H9 (cell line): ENCODE data around the gene HSD17B12. TPM values are rescaled to one million over a fixed set of nuclear protein-coding genes. Genes with fewer than 3 reads are reported as not detected.
A peak's percentile ranks its signal among the peaks of the same experiment; 100 is the strongest.

Experiments used
- DNase-seq: peaks from one replicate; pipeline ENCODE4 v3.0.0-alpha.2; 2017
- H2AFZ ChIP-seq: one replicate; pipeline ENCODE4 v1.6.1; 2013; ENCODE audit warnings: mild to moderate bottlenecking, low read length, control low read depth, moderate library complexity
- H2AK5ac ChIP-seq: 2 replicates; pipeline ENCODE4 v1.6.1; 2013; ENCODE audit warnings: low read length, control low read depth, mixed read lengths; ENCODE audit not compliant: insufficient read length
- H2BK120ac ChIP-seq: one replicate; pipeline ENCODE4 v1.6.1; 2013; ENCODE audit warnings: low read depth, mild to moderate bottlenecking, low read length, control low read depth, inconsistent platforms; ENCODE audit not compliant: poor library complexity, severe bottlenecking
- H2BK12ac ChIP-seq: 2 replicates; pipeline ENCODE4 v1.6.1; 2013; ENCODE audit warnings: low read length, control low read depth, mixed read lengths, low read depth; ENCODE audit not compliant: insufficient read length
- H2BK15ac ChIP-seq: 2 replicates; pipeline ENCODE4 v1.6.1; 2013; ENCODE audit warnings: low read depth, low read length, control low read depth
- H2BK20ac ChIP-seq: one replicate; pipeline ENCODE4 v1.6.1; 2013; ENCODE audit warnings: low read depth, mild to moderate bottlenecking, low read length, control low read depth, inconsistent platforms; ENCODE audit not compliant: poor library complexity, severe bottlenecking
- H2BK5ac ChIP-seq: 2 replicates; pipeline ENCODE4 v1.6.1; 2013; ENCODE audit warnings: low read length, control low read depth, mixed read lengths; ENCODE audit not compliant: insufficient read length
- H3K14ac ChIP-seq: 2 replicates; pipeline ENCODE4 v1.6.1; 2013; ENCODE audit warnings: low read length, control low read depth; ENCODE audit not compliant: insufficient read depth
- H3K18ac ChIP-seq: 2 replicates; pipeline ENCODE4 v1.6.1; 2013; ENCODE audit warnings: low read depth, mild to moderate bottlenecking, mixed read lengths, low read length, control low read depth; ENCODE audit not compliant: insufficient read length
- H3K23ac ChIP-seq: 2 replicates; pipeline ENCODE4 v1.6.1; 2013; ENCODE audit warnings: low read length, control low read depth, mixed read lengths, low read depth; ENCODE audit not compliant: insufficient read length
- H3K23me2 ChIP-seq: 2 replicates; pipeline ENCODE4 v1.6.1; 2013; ENCODE audit warnings: low read depth, mild to moderate bottlenecking, mixed read lengths, low read length, control low read depth; ENCODE audit not compliant: insufficient read length, poor library complexity, severe bottlenecking
- H3K27ac ChIP-seq: 2 replicates; pipeline ENCODE4 v1.5.1; 2013; ENCODE audit warnings: low read length, control low read depth, mixed read lengths, low read depth; ENCODE audit not compliant: insufficient read length
- H3K27me3 ChIP-seq: 2 replicates; pipeline ENCODE4 v1.6.1; 2013; ENCODE audit warnings: low read length, control low read depth, inconsistent platforms; ENCODE audit not compliant: insufficient read depth
- H3K4ac ChIP-seq: 2 replicates; pipeline ENCODE4 v1.6.1; 2013; ENCODE audit warnings: low read depth, mild to moderate bottlenecking, control low read depth, inconsistent platforms, low read length, moderate library complexity
- H3K4me1 ChIP-seq: 2 replicates; pipeline ENCODE4 v1.6.1; 2013; ENCODE audit warnings: low read length, control low read depth, inconsistent platforms; ENCODE audit not compliant: insufficient read depth
- H3K4me2 ChIP-seq: 2 replicates; pipeline ENCODE4 v1.6.1; 2013; ENCODE audit warnings: low read length, control low read depth, mixed read lengths; ENCODE audit not compliant: insufficient read length, insufficient read depth
- H3K56ac ChIP-seq: 2 replicates; pipeline ENCODE4 v1.6.1; 2013; ENCODE audit warnings: low read depth, mild to moderate bottlenecking, mixed read lengths, low read length, control low read depth; ENCODE audit not compliant: insufficient read length
- H3K79me1 ChIP-seq: 2 replicates; pipeline ENCODE4 v1.6.1; 2013; ENCODE audit warnings: low read depth, mild to moderate bottlenecking, moderate library complexity, low read length, control low read depth, inconsistent platforms; ENCODE audit not compliant: insufficient read depth, poor library complexity, severe bottlenecking
- H3K79me2 ChIP-seq: 2 replicates; pipeline ENCODE4 v1.6.1; 2013; ENCODE audit warnings: low read length, control low read depth, inconsistent platforms; ENCODE audit not compliant: insufficient read depth
- H3K9ac ChIP-seq: 2 replicates; pipeline ENCODE4 v1.6.1; 2013; ENCODE audit warnings: low read length, control low read depth, mixed read lengths; ENCODE audit not compliant: insufficient read length; ENCODE audit errors: extremely low read depth
- H3K9me3 ChIP-seq: one replicate; pipeline ENCODE4 v1.6.1; 2013; ENCODE audit warnings: low read depth, low read length, inconsistent platforms; ENCODE audit not compliant: control insufficient read depth
- H3T11ph ChIP-seq: one replicate; pipeline ENCODE4 v1.6.1; 2013; ENCODE audit warnings: mild to moderate bottlenecking, low read length, control low read depth, inconsistent platforms
- H4K20me1 ChIP-seq: one replicate; pipeline ENCODE4 v1.6.1; 2013; ENCODE audit not compliant: control insufficient read depth, insufficient read length, insufficient read depth
- H4K5ac ChIP-seq: 2 replicates; pipeline ENCODE4 v1.6.1; 2013; ENCODE audit warnings: low read depth, mild to moderate bottlenecking, mixed read lengths, low read length, control low read depth; ENCODE audit not compliant: insufficient read length
- H4K8ac ChIP-seq: replicated peaks from 2 replicates; pipeline ENCODE4 v1.6.1; 2013; ENCODE audit warnings: low read length, control low read depth, mixed read lengths, low read depth; ENCODE audit not compliant: insufficient read length
- H4K91ac ChIP-seq: 2 replicates; pipeline ENCODE4 v1.6.1; 2013; ENCODE audit warnings: low read depth, mild to moderate bottlenecking, moderate library complexity, mixed read lengths, low read length, control low read depth; ENCODE audit not compliant: insufficient read length
- H3K27ac Mint-ChIP-seq, 3 experiments: 2 replicates in 2 of 3; 3 replicates in 1 of 3; pipeline ENCODE4 v1.8.0; 2020 to 2021; ENCODE audit warnings: mixed read lengths in 3 of 3, mild to moderate bottlenecking in 1 of 3, moderate library complexity in 1 of 3
- H3K27me3 Mint-ChIP-seq: 2 replicates; pipeline ENCODE4 v1.8.0; 2021; ENCODE audit warnings: low read depth, mild to moderate bottlenecking, moderate library complexity, mixed read lengths
- H3K36me3 Mint-ChIP-seq, 3 experiments: 2 replicates in 2 of 3; 3 replicates in 1 of 3; pipeline ENCODE4 v1.8.0; 2020 to 2021; ENCODE audit warnings: low read depth in 3 of 3, mixed read lengths in 3 of 3; ENCODE audit not compliant: insufficient read depth in 1 of 3
- H3K4me1 Mint-ChIP-seq, 2 experiments: 2 replicates each; pipeline ENCODE4 v1.8.0; 2020; ENCODE audit warnings: mixed read lengths in 2 of 2
- H3K4me3 Mint-ChIP-seq, 2 experiments: 2 replicates in 1 of 2; 3 replicates in 1 of 2; pipeline ENCODE4 v1.8.0; 2020 to 2021; ENCODE audit warnings: mild to moderate bottlenecking in 2 of 2, mixed read lengths in 2 of 2, moderate library complexity in 1 of 2
- H3K9me3 Mint-ChIP-seq, 2 experiments: 2 replicates in 1 of 2; 3 replicates in 1 of 2; pipeline ENCODE4 v1.8.0; 2020; ENCODE audit warnings: mild to moderate bottlenecking in 2 of 2, mixed read lengths in 2 of 2, moderate library complexity in 1 of 2
- CTCF ChIP-seq: fragments of 200-600 bp; sonication (generic); conservative IDR thresholded peaks from 3 replicates; pipeline ENCODE4 v1.8.0; 2021; ENCODE audit warnings: antibody characterized with exemption, mild to moderate bottlenecking
- WGBS: extraction: QIAGEN DNeasy Blood & Tissue Kit; methylation state at CpG from one replicate; pipeline ENCODE4 v1.1.7; 2013; ENCODE audit warnings: missing lambda C conversion rate, low lambda C conversion rate, mixed read lengths; ENCODE audit not compliant: insufficient read length; ENCODE audit errors: extremely low coverage; 5-methylcytosine and 5-hydroxymethylcytosine counted together
- total RNA-seq: library from RNA; stranded (reverse); gene quantifications from 2 replicates; pipeline ENCODE4 v1.2.1, GENCODE V29; 2021

The HSD17B12 gene
- total RNA-seq, 1 experiment from 2014 or later, result 111 TPM

GRCh38 chr11:43709689-43710088, 29.2 kb downstream of the HSD17B12 start:
- Histone ChIP-seq H3K27ac (no peak overlapping the region), H4K20me1 (no peaks in the 10 kb centered on the region), H3K23me2 (no peaks in the 10 kb centered on the region), H2AFZ (no peak overlapping the region), H3K4ac (no peak overlapping the region), H3K14ac (no peak overlapping the region), H3K27me3 (no peaks in the 10 kb centered on the region), H3K79me2 (peaks cover 8% of the 10 kb centered on the region; the same call in 1 of the 2 replicates), H4K91ac (no peak overlapping the region), H4K5ac (no peak overlapping the region), H3K9me3 (no peaks in the 10 kb centered on the region), H2AK5ac (no peak overlapping the region), H3K23ac (no peak overlapping the region), H2BK20ac (no peak overlapping the region), H3T11ph (no peak overlapping the region), H3K18ac (no peak overlapping the region), H2BK120ac (no peak overlapping the region), H3K9ac (no peak overlapping the region), H2BK12ac (no peak overlapping the region), H3K56ac (no peak overlapping the region), H2BK5ac (no peak overlapping the region), H3K4me2 (no peak overlapping the region), H4K8ac (no peak overlapping the region), H3K79me1 (peaks cover 9% of the 10 kb centered on the region), H2BK15ac (no peak overlapping the region), H3K4me1 (no peaks in the 10 kb centered on the region)
- no peak for TF ChIP-seq CTCF
- no peak for DNase-seq
- peaks cover 0 to 17% (median 8%) of the 10 kb centered on the region in 3 experiments; a peak in 6 of 7 replicates for H3K36me3 Mint-ChIP-seq
- H3K27me3 Mint-ChIP-seq, result no peaks in the 10 kb centered on the region
- H3K9me3 Mint-ChIP-seq, result peaks cover 2% of the 10 kb centered on the region in 2 experiments; a peak in 1 of 5 replicates
- peaks cover 4% of the 10 kb centered on the region in 2 experiments; a peak in 1 of 4 replicates for H3K4me1 Mint-ChIP-seq
- peak overlapping the region in 2 of 3 experiments; percentile 19 to 38; a peak in 2 of 7 replicates for H3K27ac Mint-ChIP-seq
- no CpG with 5 or more reads among the region's 1 CpG for WGBS
- H3K4me3 Mint-ChIP-seq, result no peak overlapping the region
